HG03520 (cell line): ENCODE measurements around the gene MSH5.

Experiments
- ATAC-seq: cut with Tn5 transposase; IDR thresholded peaks from one replicate; pipeline ENCODE4 v1.9.1; 2021; ENCODE audit warnings: mild to moderate bottlenecking, moderate library complexity; ENCODE audit not compliant: unreplicated experiment

Gene MSH5

DNA sequence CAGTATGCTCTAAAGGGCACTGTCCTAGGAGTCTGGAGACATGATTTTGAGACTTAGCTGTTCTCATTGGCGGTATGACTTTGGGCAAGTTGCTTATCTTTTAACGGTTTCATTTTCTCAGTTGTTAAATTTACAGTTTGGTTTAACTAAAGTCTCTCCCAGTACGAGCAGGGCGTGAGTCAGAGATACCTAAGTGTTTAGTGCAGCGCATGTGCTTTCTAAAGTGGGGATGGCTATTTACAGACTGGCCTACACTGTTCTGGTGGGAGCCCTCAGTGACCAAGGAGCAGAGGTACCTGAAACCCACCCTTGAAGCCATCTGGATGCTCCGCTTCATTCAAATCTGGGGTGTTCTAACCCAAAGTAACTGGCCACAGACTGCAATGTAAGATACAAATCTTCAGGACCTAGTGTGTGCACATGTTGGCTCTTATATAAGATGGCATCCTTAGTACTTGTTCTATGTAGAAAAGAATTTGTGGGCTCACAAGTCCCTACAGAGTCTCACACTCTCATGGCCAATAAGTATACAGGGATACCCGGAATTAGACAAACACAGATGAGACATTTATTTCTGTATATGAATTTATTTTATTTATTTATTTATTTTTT, 10.7 kb downstream of the MSH5 start:
- ATAC-seq: no peak

DNA sequence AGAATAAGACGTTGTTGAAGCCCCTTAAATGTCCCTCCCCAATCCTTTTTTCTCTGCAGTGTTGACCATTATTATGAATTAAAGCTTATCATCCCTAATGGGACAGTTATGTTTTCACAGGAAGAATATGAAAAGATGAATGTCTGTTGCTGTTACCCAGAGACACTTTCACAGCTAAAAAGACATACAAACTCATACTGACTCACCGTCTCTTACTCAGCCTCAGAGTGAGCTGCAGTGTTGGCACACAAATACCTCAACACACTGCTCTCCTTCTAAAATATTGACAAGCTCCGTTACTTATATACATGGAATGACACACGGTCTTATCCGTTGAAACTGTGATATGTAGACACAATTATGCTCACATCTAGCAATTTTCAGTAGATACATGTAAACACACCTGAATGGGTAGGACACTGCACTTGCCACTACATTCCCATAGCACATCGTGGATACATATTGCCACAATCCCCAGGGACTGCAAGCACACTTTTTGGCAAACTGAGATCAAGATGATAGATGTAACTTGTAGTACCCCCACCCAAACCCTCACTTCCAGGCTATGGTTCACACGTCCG, 13.0 kb downstream of the MSH5 start:
- no peak for ATAC-seq

DNA sequence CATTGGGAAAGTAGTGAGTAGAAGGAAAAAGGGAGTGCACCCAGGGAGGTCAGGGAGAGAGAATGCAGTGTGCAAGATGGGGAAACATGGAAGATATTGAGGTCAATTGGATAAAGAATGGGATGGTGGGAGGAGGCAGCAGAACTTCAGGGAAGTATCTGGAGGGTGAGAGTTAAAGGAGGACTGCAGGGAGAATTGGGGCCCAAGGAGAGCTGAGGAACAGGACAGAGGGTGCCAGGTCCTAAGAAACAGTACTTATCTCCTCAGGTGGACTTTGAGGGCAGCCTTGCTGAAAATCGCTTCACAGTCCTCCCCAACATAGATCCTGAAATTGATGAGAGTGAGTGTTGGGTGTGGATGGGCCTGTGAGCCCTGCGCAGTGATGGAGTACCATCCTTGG, 18.5 kb downstream of the MSH5 start:
- no peak for ATAC-seq

DNA sequence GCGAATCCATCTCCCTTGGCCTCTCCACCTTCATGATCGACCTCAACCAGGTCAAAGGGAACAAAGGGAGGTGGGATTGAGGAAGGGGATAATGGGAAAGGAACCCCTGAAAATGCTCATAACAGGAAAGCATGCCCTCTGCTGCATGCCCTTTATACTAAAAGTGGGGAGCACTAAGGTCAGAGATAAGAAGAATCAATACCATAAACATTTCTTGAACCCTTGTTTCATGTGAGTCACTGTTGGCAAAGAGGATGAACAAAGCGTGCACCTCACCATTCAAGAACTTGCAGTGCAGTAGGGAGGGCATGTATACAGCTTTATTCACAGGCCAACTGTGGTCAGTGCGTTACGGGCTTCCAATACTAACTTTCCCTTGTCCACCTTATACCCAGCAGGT, 21.0 kb downstream of the MSH5 start:
- no peak for ATAC-seq

DNA sequence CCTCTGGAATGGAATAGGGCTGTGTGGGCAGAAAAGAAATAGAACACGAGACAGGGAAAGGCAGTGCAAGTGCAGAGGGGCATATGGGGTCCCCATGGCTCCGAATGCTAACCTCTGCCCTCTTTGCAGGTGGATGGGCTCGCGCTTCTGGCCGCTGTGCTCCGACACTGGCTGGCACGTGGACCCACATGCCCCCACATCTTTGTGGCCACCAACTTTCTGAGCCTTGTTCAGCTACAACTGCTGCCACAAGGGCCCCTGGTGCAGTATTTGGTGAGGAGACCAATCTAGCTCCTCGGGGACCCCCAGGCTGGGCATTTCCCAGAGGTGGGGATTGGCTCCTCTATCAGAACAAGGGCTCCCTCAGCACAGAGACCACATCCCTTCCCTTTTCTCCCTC, 21.5 kb downstream of the MSH5 start:
- ATAC-seq: no peak

DNA sequence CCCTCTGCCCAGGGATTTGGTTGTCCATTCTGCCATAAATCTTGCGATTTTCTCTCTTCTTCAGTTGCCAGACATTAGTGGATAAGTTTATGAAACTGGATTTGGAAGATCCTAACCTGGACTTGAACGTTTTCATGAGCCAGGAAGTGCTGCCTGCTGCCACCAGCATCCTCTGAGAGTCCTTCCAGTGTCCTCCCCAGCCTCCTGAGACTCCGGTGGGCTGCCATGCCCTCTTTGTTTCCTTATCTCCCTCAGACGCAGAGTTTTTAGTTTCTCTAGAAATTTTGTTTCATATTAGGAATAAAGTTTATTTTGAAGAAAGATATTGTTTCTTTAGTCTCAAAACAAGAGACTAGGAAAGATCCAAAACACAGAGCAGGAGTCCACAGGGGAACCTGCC, 22.6 kb downstream of the MSH5 start, which contains the start of gene SAPCD1:
Gene SAPCD1, plus strand, starts transcription at position 301 of the 400 bp plus-strand sequence. CDS start 399 bp downstream, outside the sequence.
- ATAC-seq: no peak

DNA sequence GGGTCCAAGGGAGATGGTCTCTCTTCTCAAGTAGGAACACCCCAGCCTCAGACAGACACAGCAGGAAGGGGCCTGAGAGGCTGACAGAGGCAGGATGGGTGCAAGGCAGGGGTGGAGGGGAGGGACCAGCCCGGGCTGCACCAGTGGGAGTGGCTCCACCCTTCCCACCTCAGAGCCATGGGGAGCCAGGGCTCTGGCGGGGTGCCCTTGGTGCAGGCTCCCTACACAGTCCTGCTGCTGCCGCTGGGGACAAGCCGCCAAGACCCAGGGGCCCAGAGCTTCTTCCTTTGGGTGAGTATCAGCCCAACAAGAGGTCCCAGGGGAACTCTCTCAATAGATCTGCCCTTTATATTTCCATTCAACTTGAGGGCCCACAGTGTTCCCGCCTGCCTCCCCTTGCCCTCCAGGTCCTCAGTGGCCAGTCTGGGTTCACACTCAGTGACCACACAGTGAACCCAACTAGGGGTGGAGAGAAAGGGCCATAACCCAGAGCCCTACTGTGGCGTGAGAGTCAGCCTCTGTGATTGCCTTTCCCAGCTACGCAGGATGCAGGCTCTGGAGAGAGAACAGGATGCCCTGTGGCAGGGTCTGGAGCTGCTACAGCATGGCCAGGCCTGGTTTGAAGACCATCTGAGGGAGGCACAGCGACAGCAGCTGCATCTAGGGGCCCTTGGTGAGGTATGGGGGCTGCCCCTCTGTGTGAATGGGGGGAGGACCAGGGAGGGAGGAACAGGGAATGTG, 23.2 kb downstream of the MSH5 start:
- ATAC-seq: no peak

DNA sequence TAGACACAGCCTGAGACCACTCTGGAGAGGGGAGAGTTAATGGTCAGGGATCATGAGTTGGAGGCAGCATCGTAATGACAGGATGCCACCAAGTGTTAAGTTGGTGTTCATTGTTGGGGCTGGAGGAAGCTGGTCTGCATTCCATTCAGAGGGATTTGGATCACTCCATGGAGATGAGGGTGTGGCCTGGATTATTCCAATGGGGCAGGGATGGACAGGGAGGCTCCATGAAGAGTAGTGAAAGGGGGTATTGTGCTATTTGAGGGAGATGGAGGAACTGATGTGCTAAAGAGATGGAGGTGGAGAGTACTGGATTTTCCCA, 23.8 kb downstream of the MSH5 start:
- ATAC-seq: no peak

DNA sequence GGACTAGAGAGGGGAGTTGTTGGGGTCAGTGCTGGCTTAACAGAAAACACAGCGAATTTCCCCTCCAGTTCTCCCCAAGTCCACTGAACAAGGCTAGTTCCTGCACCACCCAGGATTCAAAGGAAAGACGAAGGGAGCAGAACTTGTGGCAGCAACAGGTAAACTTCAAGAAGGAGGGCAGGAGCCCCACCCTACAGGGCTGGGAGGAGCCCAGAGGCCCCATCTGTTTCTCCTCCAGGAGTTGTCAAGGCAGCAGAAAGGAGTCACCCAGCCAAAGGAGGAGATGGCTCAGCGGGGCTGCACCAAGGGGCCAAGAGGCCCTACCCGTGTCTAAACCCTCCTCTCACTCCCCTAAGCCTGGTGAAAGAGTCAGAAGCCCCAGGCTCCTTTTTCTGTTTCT, 24.4 kb downstream of the MSH5 start:
- ATAC-seq: no peak

DNA sequence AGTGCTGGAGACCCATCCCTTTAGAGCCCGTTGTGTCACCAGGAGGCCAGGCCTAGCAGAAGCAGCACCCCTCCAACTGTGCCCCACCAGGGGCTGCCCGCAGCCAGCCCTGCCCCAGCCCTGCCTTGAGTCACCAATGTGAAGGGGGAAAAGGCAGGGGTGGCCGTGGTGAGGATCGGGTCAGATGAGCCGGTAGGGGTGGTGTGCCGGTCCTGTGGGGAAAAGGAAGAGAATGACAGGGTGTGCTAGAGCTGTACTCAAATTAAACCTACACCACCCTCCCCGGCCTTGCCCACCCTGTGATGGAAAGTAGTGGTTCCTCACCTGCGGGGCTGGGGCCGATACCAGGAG, 25.7 kb downstream of the MSH5 start:
- ATAC-seq: no peak

DNA sequence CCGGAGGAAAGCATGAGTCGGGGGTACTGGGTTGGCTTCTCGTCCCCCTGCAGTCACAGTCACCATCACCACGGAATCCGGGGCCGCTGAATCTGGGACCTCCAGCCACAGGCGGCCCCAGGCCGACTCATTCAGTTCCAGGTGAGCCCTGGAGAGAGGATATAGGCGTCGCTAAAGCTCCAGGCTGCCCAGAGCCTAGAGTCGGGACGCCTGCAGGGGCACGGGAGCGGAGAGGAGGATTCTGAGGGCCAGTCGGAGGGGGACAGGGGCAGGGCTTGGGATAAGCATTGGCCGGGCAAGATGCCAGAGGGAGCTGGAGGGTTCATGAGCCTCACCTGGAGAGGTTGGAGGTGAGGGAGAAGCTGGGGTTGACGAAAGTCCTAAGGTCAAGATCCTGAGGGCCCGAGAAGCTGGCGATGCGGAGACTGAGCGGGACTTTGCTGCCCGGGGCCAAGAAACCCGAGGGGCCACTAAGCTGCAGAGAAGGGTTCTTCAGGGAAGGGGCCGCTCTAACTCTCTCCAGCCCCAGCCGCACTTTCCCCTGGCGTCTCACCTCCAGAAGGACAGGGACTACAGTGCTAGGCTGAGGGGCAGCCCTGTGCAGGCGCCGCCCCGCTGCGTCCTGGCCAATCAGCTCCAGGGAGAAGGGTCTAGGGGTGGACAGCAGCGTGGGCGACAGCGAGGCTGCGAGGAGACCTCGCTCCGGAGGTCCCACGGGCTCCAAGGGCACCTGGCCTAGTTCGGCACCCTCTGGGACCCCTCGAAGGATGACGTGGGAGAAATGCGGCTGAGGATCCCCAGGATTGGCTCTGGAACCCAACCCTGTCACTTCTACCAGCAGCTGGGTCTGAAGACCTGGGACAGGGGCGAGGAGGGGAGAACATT, 26.3 kb downstream of the MSH5 start:
- no peak for ATAC-seq

DNA sequence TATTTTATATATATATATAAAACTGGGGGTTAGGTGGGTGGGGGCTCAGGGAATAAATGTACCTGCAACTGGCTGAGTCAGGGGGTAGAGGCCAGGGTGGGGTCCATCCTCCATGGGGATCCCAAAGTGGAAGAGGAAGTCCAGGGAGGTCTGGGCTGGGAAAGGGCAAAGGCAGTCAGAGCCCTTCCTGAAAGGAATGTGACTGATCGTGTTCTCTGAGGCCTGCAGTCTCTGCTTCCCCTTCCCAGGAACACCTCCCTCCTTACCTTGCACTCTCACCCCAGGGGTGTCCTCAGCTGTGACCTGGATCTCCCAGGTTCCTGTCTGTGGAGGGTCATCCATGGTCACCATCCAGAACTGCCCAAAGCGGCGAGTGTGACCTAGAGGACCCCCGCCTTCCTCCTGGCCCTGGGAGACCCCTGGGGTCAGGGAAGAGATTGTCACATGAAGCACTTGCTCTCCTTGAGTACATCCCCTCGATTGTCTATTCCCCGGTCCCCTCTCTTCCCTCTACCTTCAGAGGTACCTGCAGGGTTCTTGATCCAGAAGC, 27.4 kb downstream of the MSH5 start:
- no peak for ATAC-seq

DNA sequence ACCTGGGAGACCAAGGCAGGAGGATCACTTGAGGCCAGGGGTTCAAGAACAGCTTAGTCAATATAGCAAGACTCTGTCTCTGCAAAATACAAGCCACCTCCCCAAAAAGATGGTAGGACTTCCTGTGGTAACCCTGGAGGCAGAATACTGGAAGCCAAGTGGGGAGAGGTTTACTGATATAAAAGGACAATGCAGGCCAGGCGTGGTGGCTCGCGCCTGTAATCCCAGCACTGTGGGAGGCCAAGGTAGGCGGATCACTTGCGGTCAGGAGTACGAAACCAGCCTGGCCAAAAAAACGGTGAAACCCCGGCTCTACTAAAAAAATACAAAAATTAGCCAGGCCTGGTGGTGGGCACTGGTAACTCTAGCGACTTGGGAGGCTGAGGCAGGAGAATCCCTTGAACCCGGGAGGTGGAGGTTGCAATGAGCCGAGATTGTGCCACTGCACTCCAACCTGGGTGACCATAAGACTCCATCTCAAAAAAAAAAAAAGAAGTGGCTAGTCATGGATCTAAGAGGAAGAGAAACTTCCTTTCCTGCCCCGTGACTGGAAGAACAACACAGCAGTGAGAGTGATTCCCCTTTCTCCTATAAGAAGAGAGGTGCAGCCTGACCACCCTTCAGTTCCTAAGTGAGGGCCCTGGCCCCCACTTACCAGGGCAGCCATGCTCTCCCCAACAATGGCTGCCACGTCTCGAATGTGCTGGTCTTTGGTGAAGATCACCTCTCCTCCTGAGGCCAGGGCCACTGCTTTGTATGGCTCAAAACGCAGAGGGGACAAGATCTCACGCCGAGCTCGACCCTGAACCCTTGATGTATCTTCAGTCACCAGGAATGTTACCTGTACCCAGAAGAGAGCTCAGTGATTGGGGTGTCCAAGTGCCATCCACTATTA, 28.8 kb downstream of the MSH5 start:
- no peak for ATAC-seq

DNA sequence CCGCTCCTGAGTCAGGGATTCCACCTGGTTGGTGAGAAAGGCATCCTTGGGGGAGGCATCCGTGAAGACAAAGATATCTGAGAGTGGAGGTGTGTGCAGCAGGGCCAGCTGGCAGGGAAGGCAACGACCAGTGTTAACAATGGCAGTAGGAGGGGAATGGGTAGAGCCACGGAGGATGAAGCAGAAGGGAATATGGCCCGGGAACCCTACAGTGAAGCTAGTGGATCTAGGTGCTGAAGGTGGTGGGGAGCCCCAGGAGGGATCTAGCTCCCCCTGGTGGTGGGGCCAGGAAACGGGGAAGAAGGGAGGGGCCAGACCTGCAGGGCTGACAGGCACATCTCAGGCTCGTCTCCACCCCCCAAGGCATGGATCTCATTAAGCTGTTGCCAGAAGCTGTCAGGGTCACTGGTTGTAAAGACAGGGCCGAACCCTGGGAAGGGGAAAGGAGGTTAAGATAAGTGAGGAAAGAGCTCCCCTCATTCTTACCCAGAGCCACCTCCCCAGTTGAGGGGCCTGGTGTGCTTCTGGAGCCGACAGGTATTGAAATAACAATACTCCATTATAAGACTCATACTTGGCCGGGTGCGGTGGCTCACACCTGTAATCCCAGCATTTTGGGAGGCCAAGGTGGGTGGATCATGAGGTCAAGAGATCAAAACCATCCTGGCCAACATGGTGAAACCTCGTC, 30.0 kb downstream of the MSH5 start:
- no peak for ATAC-seq

DNA sequence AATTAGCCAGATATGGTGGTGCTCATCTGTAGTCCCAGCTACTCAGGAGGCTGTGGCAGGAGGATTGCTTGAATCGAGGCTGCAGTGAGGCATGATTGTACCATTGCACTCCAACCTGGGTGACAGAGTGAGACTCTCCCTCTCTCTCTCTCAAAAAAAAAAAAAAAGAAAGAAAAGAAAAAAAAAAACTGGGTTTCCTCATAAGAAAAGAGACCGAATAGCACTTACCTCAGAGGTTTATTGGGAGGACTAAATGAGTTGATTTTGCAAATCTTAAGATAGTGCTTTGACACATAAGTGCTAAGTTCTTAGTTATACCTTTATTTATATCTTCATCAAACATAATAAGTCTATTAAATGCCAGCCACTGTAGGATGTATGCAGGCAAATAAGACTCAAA, 31.1 kb downstream of the MSH5 start:
- no peak for ATAC-seq

DNA sequence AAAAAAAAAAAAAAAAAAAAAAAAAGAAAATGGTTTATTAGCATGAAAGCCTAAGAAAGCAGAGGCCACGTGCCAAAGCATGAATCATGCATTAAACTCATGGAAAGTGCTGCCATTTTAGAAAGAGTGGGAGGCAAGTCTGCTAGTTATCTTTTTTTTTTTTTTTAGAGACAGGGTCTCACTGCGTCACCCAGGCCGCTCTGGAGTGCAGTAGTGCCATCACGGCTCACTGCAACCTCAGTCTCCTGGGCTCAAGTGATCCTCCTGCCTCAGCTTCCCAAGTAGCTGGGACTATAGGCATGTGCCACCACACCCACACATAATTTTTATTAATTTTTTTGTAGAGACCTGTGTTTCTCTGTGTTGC, 32.2 kb downstream of the MSH5 start:
- no peak for ATAC-seq

DNA sequence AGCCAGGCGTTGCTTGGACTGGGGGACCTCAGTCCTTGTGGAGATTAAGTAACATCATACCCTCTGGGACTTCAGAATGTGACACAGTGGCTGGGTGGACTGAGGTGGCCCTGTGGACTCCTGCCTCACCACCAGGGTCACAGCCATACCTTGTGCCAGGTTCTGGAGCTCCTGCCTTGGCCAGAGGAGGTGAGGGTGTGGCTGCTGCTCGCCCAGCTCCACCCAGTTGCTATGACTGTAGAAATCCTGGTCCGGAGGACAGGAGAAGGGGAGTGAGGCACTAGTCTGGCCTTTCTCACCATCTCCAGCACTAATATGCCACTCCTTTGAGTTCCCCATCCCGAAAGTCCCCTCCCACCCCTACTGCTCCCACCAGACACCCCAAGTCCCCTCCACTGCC, 35.4 kb downstream of the MSH5 start:
- ATAC-seq: no peak

DNA sequence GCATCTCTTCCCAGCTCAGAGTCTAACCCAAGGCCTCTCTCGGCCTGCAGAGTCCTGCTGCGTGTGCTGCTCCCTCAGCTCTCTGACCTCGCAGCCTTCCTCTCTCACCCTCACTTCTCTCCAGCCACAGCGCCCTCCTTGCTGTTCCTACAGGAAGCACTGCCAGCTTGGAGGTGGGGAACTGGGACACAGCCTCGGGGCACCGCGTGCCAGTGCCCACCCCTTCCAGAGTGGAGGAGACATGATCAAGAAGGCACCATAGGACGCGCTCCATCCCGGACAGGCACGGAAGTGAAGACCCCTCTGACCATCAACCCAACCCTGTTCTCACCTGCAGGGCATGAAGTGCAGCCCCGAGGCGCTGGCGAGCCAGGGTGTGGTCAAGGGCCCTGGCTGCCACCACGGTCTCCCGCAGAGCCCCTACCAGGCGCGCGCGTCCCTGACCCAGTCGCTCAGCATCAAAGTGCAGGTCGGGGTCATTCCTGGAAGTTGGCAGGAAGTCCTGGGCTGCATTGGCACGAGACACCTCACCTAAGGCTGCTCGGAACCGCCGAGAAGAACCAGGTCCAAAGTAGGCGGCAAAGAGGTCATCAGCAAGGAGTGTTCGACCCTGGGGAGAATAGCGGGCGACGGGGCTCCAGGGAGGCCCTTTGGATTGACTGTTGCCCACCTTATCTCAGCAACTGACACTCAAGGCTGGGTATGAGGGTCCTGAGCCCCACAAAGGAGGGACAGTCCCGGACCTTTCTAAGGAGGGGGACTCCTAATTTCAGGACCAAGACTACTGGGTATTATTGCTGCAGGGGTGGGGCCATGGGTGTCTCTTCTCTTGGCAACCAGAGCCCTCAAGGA, 36.1 kb downstream of the MSH5 start:
- no peak for ATAC-seq

DNA sequence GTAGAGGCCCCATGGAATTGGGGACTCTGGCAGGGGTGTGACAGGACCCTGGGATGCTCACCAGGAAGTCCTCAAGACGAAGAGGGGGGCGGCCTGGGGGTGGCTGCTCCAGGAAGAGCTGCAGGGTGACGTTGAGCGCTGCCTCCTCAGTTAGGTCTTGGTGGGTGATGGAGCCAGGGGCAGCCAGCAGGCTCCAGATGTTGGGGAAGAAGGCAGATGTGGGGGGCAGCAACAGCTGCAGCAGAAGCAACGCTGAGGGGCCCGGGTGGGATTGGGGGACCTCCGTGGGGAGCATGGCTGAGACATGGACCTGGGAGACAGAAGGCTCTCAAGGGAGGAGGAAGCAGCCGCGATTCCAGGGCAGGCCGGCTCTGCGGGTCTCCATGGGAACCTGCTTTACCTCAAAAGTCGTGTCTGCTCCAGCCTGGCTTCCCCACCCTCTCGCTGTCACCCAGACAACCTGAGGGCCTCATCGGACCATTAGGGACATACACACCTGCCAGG, 36.7 kb downstream of the MSH5 start:
- ATAC-seq: no peak
